GM21528 (cell line): ENCODE results near the gene GOLGA6L2.
"Not testable (repeated sequence)": the region's sequence is repeated elsewhere in the genome, so short reads cannot be mapped to it uniquely, and the experiment has no call there.

ENCODE experiments used
- ATAC-seq: cut with Tn5 transposase; IDR thresholded peaks from one replicate; pipeline ENCODE4 v1.9.1; 2021; ENCODE audit warnings: mild to moderate bottlenecking, moderate library complexity; ENCODE audit not compliant: unreplicated experiment, low FRiP score

The GOLGA6L2 gene

DNA sequence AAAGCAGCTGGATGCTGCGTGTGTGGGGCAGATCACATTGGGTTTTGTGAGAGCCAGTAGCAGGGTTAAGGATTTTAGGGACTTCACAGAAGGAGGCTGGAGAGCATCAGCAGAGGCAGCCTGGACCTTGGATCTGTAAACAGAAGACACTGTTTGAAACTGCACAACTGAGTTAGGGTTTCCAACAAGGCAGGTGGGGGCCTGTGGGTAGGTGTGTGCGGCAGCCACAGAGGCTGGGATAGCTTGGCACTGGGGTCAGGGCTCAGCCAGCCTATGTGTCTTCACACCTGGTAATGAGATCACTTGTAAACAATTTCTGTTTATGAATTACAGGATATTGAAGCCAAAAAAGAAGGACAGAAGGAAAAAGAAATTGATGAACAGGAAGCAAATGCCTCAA lies 12.3 kb downstream of the GOLGA6L2 start:
- ATAC-seq, result not testable (repeated sequence)

- not testable (repeated sequence) for ATAC-seq
Observed at GRCh38 chr15:23425327-23425726, 21.7 kb downstream of the GOLGA6L2 start.

DNA sequence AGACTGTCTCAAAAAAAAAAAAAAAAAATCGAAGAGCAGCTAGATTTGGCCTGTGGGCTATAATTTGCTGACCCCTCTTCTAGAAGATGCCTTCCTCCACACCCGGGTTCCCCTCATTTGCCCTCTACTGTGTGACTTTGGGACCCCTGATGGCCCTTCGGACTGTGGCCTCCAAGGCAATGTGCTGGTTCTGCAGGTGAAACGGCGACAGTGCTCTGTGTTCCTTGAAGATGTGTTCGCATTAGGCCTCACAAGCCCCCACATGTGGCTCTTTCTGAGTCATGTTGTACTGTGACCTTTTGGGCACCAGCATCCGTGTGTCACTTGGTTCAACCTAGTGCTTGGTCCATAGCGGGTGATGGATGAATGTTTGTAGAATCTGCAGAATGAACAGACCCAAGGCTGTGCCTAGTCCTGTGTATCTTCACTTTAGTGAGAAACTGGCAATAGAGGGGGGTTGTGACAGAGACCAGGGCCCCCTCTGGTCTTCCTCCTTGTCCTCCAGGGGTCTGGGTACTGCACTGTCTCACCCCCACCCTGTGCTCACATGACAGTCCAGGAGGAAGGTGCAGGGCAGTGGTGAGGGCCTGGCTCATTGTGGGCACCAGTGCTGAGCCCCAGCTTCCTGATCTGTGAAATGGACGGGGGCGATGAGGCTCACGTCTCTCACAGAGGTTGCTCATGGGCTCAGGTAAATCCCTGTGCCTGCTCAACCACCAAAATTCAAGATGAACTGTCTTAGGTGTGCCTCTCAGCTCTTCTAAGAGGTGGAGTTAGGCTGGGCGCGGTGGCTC lies 22.7 kb downstream of the GOLGA6L2 start:
- ATAC-seq, result no peak

- ATAC-seq, result no peak
Observed at GRCh38 chr15:23422946-23423708, 23.9 kb downstream of the GOLGA6L2 start.

GRCh38 chr15:23422099-23422945 lies 24.7 kb downstream of the GOLGA6L2 start:
- ATAC-seq, result no peak

- ATAC-seq, result no peak
Observed at GRCh38 chr15:23420806-23421575, 26.1 kb downstream of the GOLGA6L2 start.

GRCh38 chr15:23416349-23417276 lies 30.4 kb downstream of the GOLGA6L2 start:
- ATAC-seq, result no peak

- not testable (repeated sequence) for ATAC-seq
Observed at GRCh38 chr15:23415866-23416265, 31.2 kb downstream of the GOLGA6L2 start.

DNA sequence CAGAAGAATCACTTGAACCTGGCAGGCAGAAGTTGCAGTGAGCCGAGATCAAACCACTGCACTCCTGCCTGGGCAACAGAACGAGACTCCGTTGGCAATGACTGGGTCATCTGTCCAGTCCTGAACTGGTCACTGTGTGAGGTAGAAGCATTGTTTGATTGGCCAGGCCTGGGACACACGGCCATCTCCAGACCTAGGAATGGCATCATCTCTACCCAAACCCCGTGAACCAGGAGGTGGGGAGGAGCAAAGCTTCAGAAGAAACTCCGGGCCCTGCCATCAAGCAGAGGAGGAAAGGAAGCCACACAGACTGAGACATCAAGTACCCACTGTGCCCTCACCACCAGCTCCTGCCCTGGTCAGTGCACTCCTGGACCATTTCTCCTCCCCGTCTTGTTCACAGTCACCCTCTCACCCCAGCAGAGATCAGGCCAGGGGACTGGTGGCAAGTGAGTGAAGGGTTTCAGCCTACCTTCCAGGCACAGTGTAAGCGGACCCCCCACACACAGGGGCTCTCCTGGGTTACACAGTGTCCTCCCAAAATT lies 31.6 kb downstream of the GOLGA6L2 start:
- ATAC-seq, result no peak

DNA sequence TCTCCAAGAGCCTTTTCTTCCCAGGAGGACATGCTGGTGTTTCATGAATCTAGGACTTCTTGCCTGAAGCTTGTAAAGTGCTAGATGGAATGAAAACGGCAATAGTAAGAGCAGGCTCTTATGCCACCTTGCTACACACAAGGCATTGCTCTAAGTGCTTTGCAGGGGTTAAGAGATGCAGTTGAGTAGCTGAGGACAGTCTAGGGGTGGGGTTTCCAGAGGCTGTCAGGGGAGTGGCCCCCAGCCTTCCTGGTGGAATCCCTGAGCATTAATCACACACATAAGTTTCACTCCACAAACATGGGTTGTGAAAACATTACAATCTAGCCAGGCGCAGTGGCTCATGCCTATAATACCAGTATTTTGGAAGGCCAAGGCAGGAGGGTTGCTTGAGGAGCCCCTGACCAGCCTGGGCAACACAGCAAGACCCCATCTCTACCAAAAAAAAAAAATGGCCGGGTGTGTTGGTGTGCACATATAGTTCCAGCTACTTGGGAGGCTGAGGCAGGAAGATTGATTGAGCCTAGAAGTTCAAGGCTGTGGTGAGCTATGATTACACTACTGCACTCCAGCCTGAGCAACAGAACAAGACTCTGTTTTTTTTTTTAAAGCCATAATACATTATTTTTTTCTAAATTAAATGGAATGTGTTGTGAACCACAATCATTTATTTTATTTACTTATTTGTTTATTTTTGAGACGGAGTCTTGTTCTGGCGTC lies 34.0 kb downstream of the GOLGA6L2 start:
- not testable (repeated sequence) for ATAC-seq

- no peak for ATAC-seq
Observed at GRCh38 chr15:23411841-23412240, 35.2 kb downstream of the GOLGA6L2 start.

GRCh38 chr15:23403550-23403949 lies 43.5 kb downstream of the GOLGA6L2 start:
- ATAC-seq, result no peak

- no peak for ATAC-seq
Observed at GRCh38 chr15:23402544-23402943, 44.5 kb downstream of the GOLGA6L2 start.

GRCh38 chr15:23402140-23402539 lies 44.9 kb downstream of the GOLGA6L2 start:
- no peak for ATAC-seq

DNA sequence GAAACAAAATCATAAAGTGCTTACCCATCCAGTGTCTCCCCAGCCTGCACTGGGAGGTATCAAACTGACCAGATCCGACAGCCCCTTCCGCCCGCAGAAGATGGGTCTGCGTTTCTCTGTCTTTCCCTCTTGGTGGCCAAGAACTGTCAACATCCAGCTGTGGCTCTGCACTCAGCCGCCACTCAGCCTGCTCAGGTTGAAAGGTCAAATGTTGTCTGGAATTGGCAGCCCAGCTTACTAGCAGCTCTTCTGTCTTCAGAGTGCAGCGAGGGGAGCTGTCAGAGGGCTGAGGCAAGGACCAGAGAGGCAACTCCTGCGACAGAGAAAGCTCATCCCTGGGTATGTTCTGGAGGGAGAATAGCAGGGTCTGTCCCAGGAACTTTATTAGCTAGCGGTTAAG lies 45.4 kb downstream of the GOLGA6L2 start:
- no peak for ATAC-seq

GRCh38 chr15:23399207-23399606 lies 47.8 kb downstream of the GOLGA6L2 start:
- not testable (repeated sequence) for ATAC-seq

DNA sequence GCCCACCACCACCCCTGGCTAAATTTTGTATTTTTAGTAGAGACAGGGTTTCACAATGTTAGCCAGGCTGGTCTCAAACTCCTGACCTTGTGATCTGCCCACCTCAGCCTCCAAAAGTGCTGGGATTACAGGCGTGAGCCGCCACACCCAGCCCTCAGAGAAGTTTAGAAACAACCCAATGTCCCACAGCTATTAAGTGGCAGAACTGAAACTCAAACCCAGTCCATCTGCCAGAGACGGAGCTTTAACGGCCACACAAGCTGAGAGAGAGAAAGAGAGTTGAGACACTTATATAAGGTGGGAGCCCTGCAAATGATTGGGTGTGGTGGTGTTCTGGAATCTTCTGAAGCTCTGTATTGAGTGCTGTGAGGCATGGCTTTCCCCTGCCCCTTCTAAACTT lies 48.7 kb downstream of the GOLGA6L2 start:
- not testable (repeated sequence) for ATAC-seq

DNA sequence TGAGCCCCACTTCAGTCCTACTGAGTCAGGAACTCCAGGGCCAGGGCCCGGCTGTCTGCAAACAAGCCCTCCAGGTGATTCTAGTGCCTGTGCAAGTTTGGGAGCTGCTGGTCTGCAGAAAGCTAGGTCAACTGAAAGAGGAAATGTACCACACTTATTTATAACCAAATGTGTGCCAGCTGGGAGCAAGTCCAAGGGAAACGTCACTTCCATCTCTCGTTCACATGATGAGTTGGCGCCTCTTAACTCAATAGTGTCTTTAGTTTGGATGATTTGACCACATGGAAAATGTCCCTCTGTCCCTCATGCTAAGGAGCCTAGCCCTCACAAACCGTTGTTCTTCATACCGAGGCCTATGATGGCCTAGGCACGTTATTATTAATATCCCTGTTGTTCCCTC lies 49.3 kb downstream of the GOLGA6L2 start:
- no peak for ATAC-seq
